Activated T-cell treated with anti-CD3 and anti-CD28 coated beads, Interleukin-2, amount 50 U/mL, for 24 hours (primary cell): ENCODE measurements around the gene SPOCK3.
"Not testable (repeated sequence)": the region's sequence is repeated elsewhere in the genome, so short reads cannot be mapped to it uniquely, and the experiment has no call there.

Source experiments
- DNase-seq: peaks from one replicate; pipeline ENCODE4 v3.0.0-alpha.2; 2020
- H3K27ac Mint-ChIP-seq: 2 replicates; pipeline ENCODE4 v1.8.0; 2020; ENCODE audit warnings: mild to moderate bottlenecking, mixed read lengths
- H3K27me3 Mint-ChIP-seq: 2 replicates; pipeline ENCODE4 v1.8.0; 2020; ENCODE audit warnings: mixed read lengths
- H3K36me3 Mint-ChIP-seq: 2 replicates; pipeline ENCODE4 v1.8.0; 2020; ENCODE audit warnings: low read depth, mixed read lengths
- H3K4me1 Mint-ChIP-seq: 2 replicates; pipeline ENCODE4 v1.8.0; 2020; ENCODE audit warnings: low read depth, mixed read lengths
- H3K4me3 Mint-ChIP-seq: 2 replicates; pipeline ENCODE4 v1.8.0; 2020; ENCODE audit warnings: mild to moderate bottlenecking, moderate library complexity, mixed read lengths
- H3K9me3 Mint-ChIP-seq: 2 replicates; pipeline ENCODE4 v1.8.0; 2020; ENCODE audit warnings: mixed read lengths

Gene SPOCK3

GRCh38 chr4:166989886-166990285 lies 244.4 kb downstream of the SPOCK3 start:
- DNase-seq = no peak

GRCh38 chr4:166987026-166987425 lies 247.3 kb downstream of the SPOCK3 start:
- Mint-ChIP-seq H3K4me1 (no peaks in the 10 kb centered on the region), H3K4me3 (no peak overlapping the region), H3K27me3 (no peaks in the 10 kb centered on the region), H3K36me3 (no peaks in the 10 kb centered on the region), H3K9me3 (no peaks in the 10 kb centered on the region), H3K27ac (no peak overlapping the region)
- DNase-seq = no peak

More at GRCh38 chr4:166989886-166990285, 244.4 kb downstream of the SPOCK3 start:
- Mint-ChIP-seq H3K9me3 (no peaks in the 10 kb centered on the region), H3K36me3 (no peaks in the 10 kb centered on the region), H3K4me3 (no peak overlapping the region), H3K27ac (no peak overlapping the region), H3K4me1 (no peaks in the 10 kb centered on the region), H3K27me3 (no peaks in the 10 kb centered on the region)

GRCh38 chr4:166981847-166982246 lies 252.4 kb downstream of the SPOCK3 start:
- Mint-ChIP-seq H3K9me3 (peaks cover 2% of the 10 kb centered on the region), H3K4me3 (no peak overlapping the region), H3K36me3 (no peaks in the 10 kb centered on the region), H3K27me3 (no peaks in the 10 kb centered on the region), H3K27ac (no peak overlapping the region), H3K4me1 (no peaks in the 10 kb centered on the region)
- DNase-seq = no peak

GRCh38 chr4:166980419-166980818 lies 253.9 kb downstream of the SPOCK3 start:
- H3K36me3 Mint-ChIP-seq = no peaks in the 10 kb centered on the region
- no peak overlapping the region for H3K4me3 Mint-ChIP-seq
- H3K4me1 Mint-ChIP-seq = no peaks in the 10 kb centered on the region
- no peak for DNase-seq
- peaks cover 10% of the 10 kb centered on the region for H3K9me3 Mint-ChIP-seq
- no peak overlapping the region for H3K27ac Mint-ChIP-seq
- H3K27me3 Mint-ChIP-seq = no peaks in the 10 kb centered on the region

GRCh38 chr4:166977596-166977995 lies 256.7 kb downstream of the SPOCK3 start:
- H3K9me3 Mint-ChIP-seq = peaks cover 10% of the 10 kb centered on the region

GRCh38 chr4:166972071-166972470 lies 262.2 kb downstream of the SPOCK3 start:
- Mint-ChIP-seq H3K36me3 (no peaks in the 10 kb centered on the region), H3K27me3 (no peaks in the 10 kb centered on the region), H3K27ac (no peak overlapping the region), H3K9me3 (peaks cover 24% of the 10 kb centered on the region), H3K4me1 (no peaks in the 10 kb centered on the region), H3K4me3 (no peak overlapping the region)
- DNase-seq = no peak

More at GRCh38 chr4:166977596-166977995, 256.7 kb downstream of the SPOCK3 start:
- H3K4me3 Mint-ChIP-seq = no peak overlapping the region
- H3K4me1 Mint-ChIP-seq = no peaks in the 10 kb centered on the region
- DNase-seq = no peak
- H3K36me3 Mint-ChIP-seq = no peaks in the 10 kb centered on the region
- H3K27me3 Mint-ChIP-seq = no peaks in the 10 kb centered on the region
- H3K27ac Mint-ChIP-seq = no peak overlapping the region

- not testable (repeated sequence) for H3K27ac Mint-ChIP-seq, H3K4me1 Mint-ChIP-seq, H3K4me3 Mint-ChIP-seq, DNase-seq, H3K27me3 Mint-ChIP-seq, H3K36me3 Mint-ChIP-seq
- H3K9me3 Mint-ChIP-seq = peaks cover 24% of the 10 kb centered on the region
Measured at GRCh38 chr4:166968219-166968618, 266.1 kb downstream of the SPOCK3 start.

GRCh38 chr4:166965562-166965961 lies 268.7 kb downstream of the SPOCK3 start:
- Mint-ChIP-seq H3K4me1 (no peaks in the 10 kb centered on the region), H3K4me3 (no peak overlapping the region), H3K36me3 (no peaks in the 10 kb centered on the region), H3K9me3 (peaks cover 23% of the 10 kb centered on the region), H3K27ac (no peak overlapping the region), H3K27me3 (no peaks in the 10 kb centered on the region)
- no peak for DNase-seq

- H3K4me1 Mint-ChIP-seq = no peaks in the 10 kb centered on the region
- peaks cover 22% of the 10 kb centered on the region for H3K9me3 Mint-ChIP-seq
- no peaks in the 10 kb centered on the region for H3K36me3 Mint-ChIP-seq
- no peak for DNase-seq
- no peak overlapping the region for H3K4me3 Mint-ChIP-seq
- no peaks in the 10 kb centered on the region for H3K27me3 Mint-ChIP-seq
- H3K27ac Mint-ChIP-seq = no peak overlapping the region
Measured at GRCh38 chr4:166957451-166957850, 276.8 kb downstream of the SPOCK3 start.

GRCh38 chr4:166956484-166956883 lies 277.8 kb downstream of the SPOCK3 start:
- Mint-ChIP-seq H3K36me3 (no peaks in the 10 kb centered on the region), H3K9me3 (peaks cover 22% of the 10 kb centered on the region)

GRCh38 chr4:166941629-166942028 lies 292.7 kb downstream of the SPOCK3 start:
- H3K27ac Mint-ChIP-seq = no peak overlapping the region
- H3K4me3 Mint-ChIP-seq = no peak overlapping the region
- H3K4me1 Mint-ChIP-seq = no peaks in the 10 kb centered on the region
- H3K36me3 Mint-ChIP-seq = no peaks in the 10 kb centered on the region
- peaks cover 11% of the 10 kb centered on the region for H3K9me3 Mint-ChIP-seq
- no peaks in the 10 kb centered on the region for H3K27me3 Mint-ChIP-seq
- DNase-seq = no peak

More at GRCh38 chr4:166956484-166956883, 277.8 kb downstream of the SPOCK3 start:
- H3K4me3 Mint-ChIP-seq = no peak overlapping the region
- no peak for DNase-seq
- H3K27ac Mint-ChIP-seq = no peak overlapping the region
- H3K27me3 Mint-ChIP-seq = no peaks in the 10 kb centered on the region
- no peaks in the 10 kb centered on the region for H3K4me1 Mint-ChIP-seq

GRCh38 chr4:166930464-166930863 lies 303.8 kb downstream of the SPOCK3 start:
- no peaks in the 10 kb centered on the region for H3K4me1 Mint-ChIP-seq
- no peaks in the 10 kb centered on the region for H3K36me3 Mint-ChIP-seq
- H3K27ac Mint-ChIP-seq = no peak overlapping the region
- no peak for DNase-seq
- H3K4me3 Mint-ChIP-seq = no peak overlapping the region
- H3K9me3 Mint-ChIP-seq = peaks cover 11% of the 10 kb centered on the region
- H3K27me3 Mint-ChIP-seq = no peaks in the 10 kb centered on the region

GRCh38 chr4:166924424-166924823 lies 309.9 kb downstream of the SPOCK3 start:
- Mint-ChIP-seq H3K4me3 (no peak overlapping the region), H3K27ac (no peak overlapping the region), H3K9me3 (peaks cover 4% of the 10 kb centered on the region), H3K36me3 (no peaks in the 10 kb centered on the region), H3K27me3 (no peaks in the 10 kb centered on the region), H3K4me1 (no peaks in the 10 kb centered on the region)
- no peak for DNase-seq

GRCh38 chr4:166913926-166914325 lies 320.4 kb downstream of the SPOCK3 start:
- Mint-ChIP-seq H3K4me3 (no peak overlapping the region), H3K36me3 (no peaks in the 10 kb centered on the region), H3K27ac (no peak overlapping the region), H3K4me1 (no peaks in the 10 kb centered on the region), H3K9me3 (peaks cover 3% of the 10 kb centered on the region), H3K27me3 (no peaks in the 10 kb centered on the region)
- no peak for DNase-seq

GRCh38 chr4:166903408-166903807 lies 330.9 kb downstream of the SPOCK3 start:
- no peak for DNase-seq
- Mint-ChIP-seq H3K9me3 (peaks cover 15% of the 10 kb centered on the region), H3K4me3 (no peak overlapping the region), H3K27me3 (no peaks in the 10 kb centered on the region), H3K36me3 (no peaks in the 10 kb centered on the region), H3K27ac (no peak overlapping the region), H3K4me1 (no peaks in the 10 kb centered on the region)

GRCh38 chr4:166902941-166903340 lies 331.4 kb downstream of the SPOCK3 start:
- Mint-ChIP-seq H3K36me3 (no peaks in the 10 kb centered on the region), H3K4me3 (no peak overlapping the region), H3K27me3 (no peaks in the 10 kb centered on the region), H3K27ac (no peak overlapping the region), H3K9me3 (peaks cover 17% of the 10 kb centered on the region), H3K4me1 (no peaks in the 10 kb centered on the region)
- DNase-seq = no peak
